HFFc6 (cell line): ENCODE measurements around the gene ARVCF. TPM values are rescaled to one million over a fixed set of nuclear protein-coding genes. Genes with fewer than 3 reads are reported as not detected.

Source experiments
- DNase-seq: peaks from one replicate; pipeline ENCODE4 v3.0.0-alpha.2; 2018
- H3K27ac Mint-ChIP-seq: 2 replicates; pipeline ENCODE4 v1.8.0; 2020; ENCODE audit warnings: mild to moderate bottlenecking, mixed read lengths
- H3K27me3 Mint-ChIP-seq: 2 replicates; pipeline ENCODE4 v1.8.0; 2021; ENCODE audit warnings: mild to moderate bottlenecking, moderate library complexity, mixed read lengths; ENCODE audit not compliant: insufficient read depth
- H3K36me3 Mint-ChIP-seq: 2 replicates; pipeline ENCODE4 v1.8.0; 2021; ENCODE audit warnings: low read depth, mixed read lengths
- H3K4me1 Mint-ChIP-seq: 2 replicates; pipeline ENCODE4 v1.8.0; 2020; ENCODE audit warnings: low read depth, mixed read lengths
- H3K4me3 Mint-ChIP-seq: 2 replicates; pipeline ENCODE4 v1.8.0; 2020; ENCODE audit warnings: mild to moderate bottlenecking, moderate library complexity, mixed read lengths
- H3K9me3 Mint-ChIP-seq: 2 replicates; pipeline ENCODE4 v1.8.0; 2020; ENCODE audit warnings: mild to moderate bottlenecking, mixed read lengths
- total RNA-seq, 6 experiments: library from RNA; stranded (reverse); fragmentation: NEBNext Ultra II Directional; extraction: Animal tissue kit (Norgen Biotek cat#: 25700); gene quantifications; 2 replicates in 1 of 6; 3 replicates in 5 of 6; pipeline ENCODE4 v1.2.3, GENCODE V29; 2021
- TF ChIP-seq, protein P1 (sequence below): fragments of 200-600 bp; sonication (generic); IDR thresholded peaks from 2 replicates; pipeline ENCODE4 v1.5.0; 2021; ENCODE audit warnings: antibody characterized with exemption, mild to moderate bottlenecking

ARVCF gene
- total RNA-seq, 6 experiments from 2014 or later = 1.5 to 3.3 (median 2.0) TPM

DNA sequence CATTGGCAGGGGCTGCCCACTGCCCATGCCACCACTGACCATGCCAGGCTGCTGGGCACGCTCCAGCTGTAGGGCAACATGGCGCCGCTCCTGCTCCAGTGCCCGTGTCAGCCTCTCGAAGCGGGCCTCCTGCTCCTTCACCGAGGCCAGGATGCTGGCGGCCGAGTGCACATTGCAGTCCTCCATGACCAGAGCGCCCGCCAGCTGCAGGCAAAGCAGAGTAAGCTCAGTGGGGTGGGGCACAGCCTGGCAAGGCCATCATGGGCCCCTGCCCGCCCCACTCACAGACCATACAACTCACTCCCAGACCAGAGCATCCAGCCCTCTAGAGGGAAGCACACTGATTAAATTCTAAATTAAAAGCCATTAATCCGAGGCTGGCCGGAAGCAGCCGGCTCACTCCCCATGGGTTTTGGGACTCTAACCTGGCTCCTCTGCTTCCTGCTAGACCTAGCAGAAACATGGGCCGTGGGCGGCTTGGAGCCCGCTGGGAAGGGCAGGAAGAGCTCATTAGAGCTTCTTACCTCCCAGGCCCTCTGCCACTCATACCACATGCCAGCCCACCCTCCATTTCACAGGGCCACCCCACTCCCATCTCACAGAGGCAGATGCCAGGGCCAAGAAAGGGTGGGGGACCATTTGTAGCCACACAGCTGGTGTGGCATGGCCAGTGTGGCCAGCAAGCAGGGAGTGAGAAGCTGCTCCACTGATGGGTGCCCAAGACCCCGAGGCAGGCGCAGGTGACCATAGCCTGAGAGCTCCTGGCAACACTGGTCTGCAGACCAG lies 25.8 kb downstream of the ARVCF start:
- Mint-ChIP-seq H3K27ac (no peak overlapping the region), H3K9me3 (no peaks in the 10 kb centered on the region), H3K4me3 (no peak overlapping the region), H3K4me1 (no peaks in the 10 kb centered on the region), H3K27me3 (peaks cover 7% of the 10 kb centered on the region), H3K36me3 (no peaks in the 10 kb centered on the region)
- DNase-seq = no peak
- TF ChIP-seq, protein P1, sequence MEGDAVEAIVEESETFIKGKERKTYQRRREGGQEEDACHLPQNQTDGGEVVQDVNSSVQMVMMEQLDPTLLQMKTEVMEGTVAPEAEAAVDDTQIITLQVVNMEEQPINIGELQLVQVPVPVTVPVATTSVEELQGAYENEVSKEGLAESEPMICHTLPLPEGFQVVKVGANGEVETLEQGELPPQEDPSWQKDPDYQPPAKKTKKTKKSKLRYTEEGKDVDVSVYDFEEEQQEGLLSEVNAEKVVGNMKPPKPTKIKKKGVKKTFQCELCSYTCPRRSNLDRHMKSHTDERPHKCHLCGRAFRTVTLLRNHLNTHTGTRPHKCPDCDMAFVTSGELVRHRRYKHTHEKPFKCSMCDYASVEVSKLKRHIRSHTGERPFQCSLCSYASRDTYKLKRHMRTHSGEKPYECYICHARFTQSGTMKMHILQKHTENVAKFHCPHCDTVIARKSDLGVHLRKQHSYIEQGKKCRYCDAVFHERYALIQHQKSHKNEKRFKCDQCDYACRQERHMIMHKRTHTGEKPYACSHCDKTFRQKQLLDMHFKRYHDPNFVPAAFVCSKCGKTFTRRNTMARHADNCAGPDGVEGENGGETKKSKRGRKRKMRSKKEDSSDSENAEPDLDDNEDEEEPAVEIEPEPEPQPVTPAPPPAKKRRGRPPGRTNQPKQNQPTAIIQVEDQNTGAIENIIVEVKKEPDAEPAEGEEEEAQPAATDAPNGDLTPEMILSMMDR = no peak

DNA sequence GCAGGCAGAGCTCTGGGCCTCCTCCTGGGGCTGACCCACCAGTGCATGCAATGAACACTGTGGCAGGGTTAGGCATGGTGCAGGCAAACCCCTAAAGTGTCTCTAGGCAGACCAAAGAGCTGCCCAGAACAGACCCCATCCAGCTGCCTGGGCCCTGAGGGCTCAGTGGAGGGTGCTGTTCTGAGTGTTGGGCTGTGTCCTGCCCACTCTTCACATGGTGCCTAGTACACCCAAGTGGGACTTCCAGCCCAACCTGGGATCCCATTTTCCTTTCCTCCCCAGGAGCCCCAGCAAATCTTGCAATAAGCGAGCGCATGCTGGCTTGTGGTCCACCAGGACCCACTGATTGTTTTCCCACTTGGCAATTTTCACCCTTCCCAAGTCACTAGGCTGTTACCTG lies 26.4 kb downstream of the ARVCF start:
- Mint-ChIP-seq H3K36me3 (no peaks in the 10 kb centered on the region), H3K27ac (no peak overlapping the region), H3K4me3 (no peak overlapping the region), H3K9me3 (no peaks in the 10 kb centered on the region), H3K4me1 (no peaks in the 10 kb centered on the region), H3K27me3 (peaks cover 9% of the 10 kb centered on the region)
- TF ChIP-seq, protein P1 = no peak
- no peak for DNase-seq

DNA sequence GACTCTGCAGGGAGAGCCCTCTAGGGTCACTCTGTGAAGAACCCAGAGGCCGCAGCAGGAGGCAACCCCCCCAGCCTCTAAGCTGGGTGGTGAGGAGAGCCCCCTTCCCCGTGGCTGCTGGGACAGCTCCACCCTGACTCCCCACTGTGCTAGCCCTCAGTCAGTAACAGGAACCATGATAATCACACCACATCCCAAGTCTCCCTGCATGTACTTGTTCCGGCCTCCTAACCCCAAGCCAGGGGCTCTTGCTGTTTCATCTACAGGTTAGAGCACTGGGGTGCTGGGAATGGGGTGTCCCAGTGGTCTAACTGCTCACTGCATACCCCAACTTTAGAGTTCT lies 26.9 kb downstream of the ARVCF start:
- DNase-seq = no peak
- Mint-ChIP-seq H3K36me3 (no peaks in the 10 kb centered on the region), H3K4me3 (no peak overlapping the region), H3K27me3 (peaks cover 9% of the 10 kb centered on the region), H3K9me3 (no peaks in the 10 kb centered on the region), H3K27ac (no peak overlapping the region), H3K4me1 (peaks cover 3% of the 10 kb centered on the region)
- TF ChIP-seq, protein P1 = no peak

DNA sequence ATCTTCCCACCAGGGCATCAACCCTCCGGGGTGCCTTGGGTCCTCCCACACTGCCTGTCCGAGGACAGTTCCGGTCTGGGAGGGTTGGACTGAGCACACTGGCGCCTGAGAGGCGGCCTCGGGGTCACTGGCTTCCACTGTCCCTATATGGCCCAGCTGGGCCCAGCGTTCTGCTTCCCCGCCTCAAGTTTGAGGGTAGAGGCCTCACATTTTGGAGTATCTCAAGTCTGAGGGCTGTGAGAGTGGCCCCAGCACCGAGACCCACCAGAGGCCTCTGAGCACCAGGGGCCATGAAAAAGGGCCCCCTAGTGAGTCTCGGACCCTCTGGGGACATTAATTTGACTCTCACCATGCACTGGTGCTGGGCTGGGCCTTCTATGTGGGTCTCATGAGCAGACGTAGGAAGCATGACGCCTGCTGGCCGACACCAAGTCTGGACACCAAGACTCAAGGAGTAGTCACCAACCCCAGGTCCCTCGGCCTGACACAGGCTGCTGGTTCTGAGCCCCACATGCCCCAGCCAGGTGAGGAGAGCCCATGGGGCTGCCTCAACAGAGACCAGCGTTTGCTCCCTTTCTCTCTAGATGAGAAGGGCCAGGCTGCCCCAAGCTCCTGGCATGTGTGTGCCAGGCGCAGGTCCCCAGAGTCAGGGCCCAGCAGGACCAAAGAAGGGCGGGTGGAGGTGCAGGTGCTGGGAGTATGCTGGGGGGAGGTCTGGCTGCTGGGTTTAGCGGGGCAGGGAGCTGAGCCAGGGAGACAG lies 27.5 kb downstream of the ARVCF start:
- no peak for DNase-seq
- TF ChIP-seq, protein P1 = no peak
- H3K9me3 Mint-ChIP-seq = no peaks in the 10 kb centered on the region
- H3K27me3 Mint-ChIP-seq = peaks cover 9% of the 10 kb centered on the region
- H3K4me1 Mint-ChIP-seq = peaks cover 8% of the 10 kb centered on the region
- no peak overlapping the region for H3K27ac Mint-ChIP-seq
- H3K4me3 Mint-ChIP-seq = no peak overlapping the region
- no peaks in the 10 kb centered on the region for H3K36me3 Mint-ChIP-seq

DNA sequence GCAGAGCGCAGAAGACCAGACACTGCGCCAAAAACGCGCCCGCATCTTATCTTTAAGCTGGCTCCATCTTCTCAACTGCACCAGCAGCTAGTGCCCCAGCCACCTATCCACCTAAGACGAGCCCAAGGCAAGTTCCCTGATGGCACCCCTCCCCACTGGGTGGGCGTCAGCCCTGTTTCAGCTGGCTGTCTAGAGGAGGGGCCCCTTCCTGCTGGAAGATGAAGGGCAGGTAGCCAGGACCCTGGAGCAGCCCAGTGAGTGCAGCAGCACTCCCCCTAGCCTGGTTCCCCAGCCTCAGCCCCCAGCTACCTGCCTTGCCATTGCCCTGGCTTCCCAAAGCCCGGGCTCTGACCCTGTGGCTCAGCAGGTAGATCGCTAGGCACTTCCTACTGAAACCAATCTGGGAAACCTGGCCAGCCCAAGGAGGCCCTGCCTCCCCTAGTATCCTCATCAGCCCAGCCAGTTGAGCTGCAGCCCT lies 28.3 kb downstream of the ARVCF start:
- no peak for DNase-seq
- Mint-ChIP-seq H3K9me3 (no peaks in the 10 kb centered on the region), H3K27me3 (peaks cover 9% of the 10 kb centered on the region), H3K27ac (no peak overlapping the region), H3K4me3 (no peak overlapping the region), H3K4me1 (peaks cover 16% of the 10 kb centered on the region), H3K36me3 (no peaks in the 10 kb centered on the region)
- TF ChIP-seq, protein P1 = no peak
